ENCODE measurements around the gene A1BG.

- TF ChIP-seq CTCF (IDR thresholded peaks at IDR 0.05) (no peak), EZH2 (IDR thresholded peaks at IDR 0.05) (no peak), EZH2phosphoT487 (IDR thresholded peaks at IDR 0.05) (no peak)
Measured at GRCh38 chr19:58399903-58400302, 46.6 kb upstream of the A1BG start.

Measured in neural progenitor cell (in vitro differentiated cells).